Stimulated activated CD4-positive, alpha-beta T cell treated with anti-CD3 and anti-CD28 coated beads, Interleukin-2, amount 100 ng/mL, for 48 hours (primary cell): ENCODE measurements around the gene SLC48A1.

Source experiments
- DNase-seq, 2 donors: peaks; one replicate each; pipeline ENCODE4 v3.0.0-alpha.2; 2020

SLC48A1 gene

GRCh38 chr12:47828976-47829482, 56.0 kb downstream of the SLC48A1 start:
- DNase-seq, result no peak

GRCh38 chr12:47829584-47829983, 56.5 kb downstream of the SLC48A1 start:
- DNase-seq, result no peak
